22Rv1 (cell line): ENCODE results near the gene TNS3.

Source experiments
- H3K27ac ChIP-seq: fragments of 450-650 bp; 2 replicates; pipeline ENCODE4 v1.5.1; 2017
- ZFX ChIP-seq: fragments of 450-650 bp; IDR thresholded peaks from 2 replicates; pipeline ENCODE4 v1.6.1; 2017; ENCODE audit warnings: antibody characterized with exemption, borderline replicate concordance
- TF ChIP-seq, protein P1 (sequence below): fragments of 450-650 bp; IDR thresholded peaks from 2 replicates; pipeline ENCODE4 v1.5.1; 2017; ENCODE audit warnings: mild to moderate bottlenecking

Gene TNS3

DNA sequence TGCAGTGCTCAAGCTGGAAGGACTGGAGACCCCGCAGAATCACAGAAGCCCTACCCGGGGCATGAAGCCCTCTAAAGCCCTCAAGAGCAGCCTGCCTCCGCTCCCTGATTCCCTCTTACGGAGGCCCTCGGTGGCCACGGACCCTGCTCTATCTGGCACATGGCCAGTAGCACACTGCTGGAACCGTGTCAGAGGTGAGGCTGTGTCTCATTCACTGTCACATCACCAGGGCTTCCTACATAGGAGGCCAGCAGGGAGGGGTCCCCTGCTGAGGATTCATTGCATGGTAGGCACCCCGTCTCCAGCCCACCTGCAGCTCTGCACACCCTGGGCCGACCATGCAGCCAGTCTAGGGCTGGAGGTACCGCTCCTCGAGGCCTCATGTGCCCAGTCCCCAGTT is 259.2 kb downstream of the TNS3 start:
- TF ChIP-seq, protein P1, sequence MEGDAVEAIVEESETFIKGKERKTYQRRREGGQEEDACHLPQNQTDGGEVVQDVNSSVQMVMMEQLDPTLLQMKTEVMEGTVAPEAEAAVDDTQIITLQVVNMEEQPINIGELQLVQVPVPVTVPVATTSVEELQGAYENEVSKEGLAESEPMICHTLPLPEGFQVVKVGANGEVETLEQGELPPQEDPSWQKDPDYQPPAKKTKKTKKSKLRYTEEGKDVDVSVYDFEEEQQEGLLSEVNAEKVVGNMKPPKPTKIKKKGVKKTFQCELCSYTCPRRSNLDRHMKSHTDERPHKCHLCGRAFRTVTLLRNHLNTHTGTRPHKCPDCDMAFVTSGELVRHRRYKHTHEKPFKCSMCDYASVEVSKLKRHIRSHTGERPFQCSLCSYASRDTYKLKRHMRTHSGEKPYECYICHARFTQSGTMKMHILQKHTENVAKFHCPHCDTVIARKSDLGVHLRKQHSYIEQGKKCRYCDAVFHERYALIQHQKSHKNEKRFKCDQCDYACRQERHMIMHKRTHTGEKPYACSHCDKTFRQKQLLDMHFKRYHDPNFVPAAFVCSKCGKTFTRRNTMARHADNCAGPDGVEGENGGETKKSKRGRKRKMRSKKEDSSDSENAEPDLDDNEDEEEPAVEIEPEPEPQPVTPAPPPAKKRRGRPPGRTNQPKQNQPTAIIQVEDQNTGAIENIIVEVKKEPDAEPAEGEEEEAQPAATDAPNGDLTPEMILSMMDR: no peak
- no peak for TF ChIP-seq ZFX
- H3K27ac ChIP-seq: no peak overlapping the region

DNA sequence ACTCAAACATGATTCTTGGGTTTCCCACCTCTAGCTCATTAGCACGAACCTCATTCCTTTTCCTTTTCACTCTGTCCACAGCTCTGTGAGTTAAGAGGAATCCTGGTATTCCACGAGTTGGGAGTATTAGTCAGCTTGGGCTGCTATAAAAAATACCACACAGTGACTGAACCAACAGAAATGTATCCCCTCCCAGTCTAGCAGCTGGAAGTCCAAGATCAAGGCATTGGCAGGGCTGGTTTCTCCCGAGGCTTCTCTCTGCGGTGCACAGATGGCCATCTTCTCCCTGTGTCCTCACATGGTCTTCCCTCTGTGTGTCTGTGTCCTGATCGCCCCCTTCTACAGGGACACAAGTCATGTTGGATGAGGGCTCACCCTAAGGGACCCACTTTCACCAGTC is 261.6 kb downstream of the TNS3 start:
- TF ChIP-seq, protein P1: no peak
- TF ChIP-seq ZFX: no peak
- no peak overlapping the region for H3K27ac ChIP-seq

DNA sequence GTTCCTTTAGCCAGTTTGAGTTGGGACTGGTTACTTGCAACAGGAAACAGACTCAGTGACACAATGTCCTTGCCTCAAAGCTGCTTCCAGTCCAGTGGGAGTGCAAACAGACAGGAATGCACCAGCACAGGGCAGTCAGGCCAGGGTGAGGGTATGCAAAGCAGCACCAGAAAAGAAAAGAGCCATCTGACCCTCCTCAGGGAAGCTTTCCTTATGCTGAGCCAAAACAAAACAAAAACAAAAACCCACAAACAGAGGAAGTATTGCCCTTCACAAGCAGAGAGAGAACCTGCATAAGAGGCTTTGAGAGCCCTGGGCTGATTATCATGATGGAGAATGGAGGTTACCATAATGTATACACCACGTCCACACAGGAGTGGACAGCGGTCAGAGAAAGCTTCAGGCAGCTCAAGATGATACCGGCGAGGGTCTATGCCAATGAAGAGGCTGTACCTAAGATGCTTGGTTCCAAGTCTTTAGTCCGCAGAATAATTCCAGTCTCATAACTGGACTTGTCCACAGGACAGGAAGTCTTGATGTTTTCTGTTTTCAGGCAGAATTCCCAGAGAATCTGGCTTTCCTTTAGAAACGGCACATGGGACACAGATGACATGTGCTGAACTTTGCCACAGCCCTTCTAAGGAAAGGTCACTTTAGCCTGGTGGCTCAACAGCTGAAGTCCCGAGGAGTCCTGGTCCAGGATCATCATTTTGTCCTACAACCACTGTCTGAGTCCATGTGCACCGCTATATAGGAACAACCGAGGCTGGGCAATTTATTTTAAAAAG is 263.3 kb downstream of the TNS3 start:
- H3K27ac ChIP-seq: no peak overlapping the region
- TF ChIP-seq ZFX: no peak
- TF ChIP-seq, protein P1: no peak

DNA sequence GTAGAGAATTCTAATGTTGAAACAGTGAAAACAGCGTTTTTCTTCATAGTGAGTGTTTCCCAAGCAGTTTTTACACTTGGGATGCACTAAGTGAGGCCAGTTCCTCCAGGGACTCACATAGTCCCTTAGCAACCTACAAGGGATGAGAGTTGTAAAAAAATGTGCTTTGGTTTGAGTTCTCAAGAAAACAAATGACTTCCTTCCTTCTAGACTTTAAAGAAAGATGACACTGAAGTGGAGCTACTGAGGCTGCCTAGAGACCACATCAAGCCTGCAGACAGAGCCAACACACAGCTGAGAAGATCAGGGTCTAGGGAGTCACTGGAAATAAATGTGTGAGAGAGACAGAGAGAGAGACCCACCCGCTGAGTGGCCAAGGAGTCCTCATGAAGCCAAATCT is 264.4 kb downstream of the TNS3 start:
- no peak overlapping the region for H3K27ac ChIP-seq
- TF ChIP-seq ZFX: no peak
- TF ChIP-seq, protein P1: no peak

DNA sequence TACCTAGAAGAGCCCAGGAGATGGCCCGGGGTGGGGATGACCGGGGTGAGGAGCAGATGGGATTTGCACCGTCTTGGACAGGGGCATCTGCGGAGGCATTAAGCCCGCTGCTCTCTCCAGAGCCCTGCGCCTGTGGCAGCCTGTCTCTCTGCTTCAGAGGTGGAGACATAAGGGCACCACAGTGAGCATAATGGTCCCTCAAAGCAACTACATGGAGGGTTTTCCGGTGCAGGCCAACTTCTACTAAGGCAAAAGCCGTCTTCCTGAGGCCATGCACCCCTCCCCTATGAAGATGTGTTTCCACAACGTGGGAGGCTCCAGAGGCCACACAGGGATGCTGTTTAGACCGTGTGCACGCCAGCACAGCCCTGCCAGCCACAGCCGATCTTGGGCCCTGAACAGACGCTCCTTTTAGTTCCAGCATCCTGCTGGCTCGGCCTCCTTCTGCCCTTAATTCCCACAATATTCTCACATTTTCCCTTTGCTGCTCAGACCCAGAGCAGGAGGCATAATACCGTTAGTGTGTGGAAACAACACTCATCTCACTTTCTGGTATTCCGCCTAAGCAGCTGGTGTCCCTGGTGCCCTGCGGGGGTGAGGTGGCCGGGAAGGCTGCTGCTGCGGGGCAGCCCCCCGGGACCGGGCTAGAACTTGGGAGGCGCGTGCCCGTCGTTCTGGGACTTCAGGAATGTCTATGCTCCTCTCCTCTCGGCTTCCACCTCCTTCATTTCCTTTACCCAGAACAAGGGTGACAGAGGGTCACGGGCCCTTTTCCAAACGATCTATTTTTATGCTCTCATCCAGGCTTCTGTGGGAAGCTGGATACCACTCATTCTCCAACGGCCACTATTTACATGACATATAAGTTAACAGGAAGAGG is 266.9 kb downstream of the TNS3 start:
- no peak overlapping the region for H3K27ac ChIP-seq
- TF ChIP-seq, protein P1: no peak
- TF ChIP-seq ZFX: no peak

DNA sequence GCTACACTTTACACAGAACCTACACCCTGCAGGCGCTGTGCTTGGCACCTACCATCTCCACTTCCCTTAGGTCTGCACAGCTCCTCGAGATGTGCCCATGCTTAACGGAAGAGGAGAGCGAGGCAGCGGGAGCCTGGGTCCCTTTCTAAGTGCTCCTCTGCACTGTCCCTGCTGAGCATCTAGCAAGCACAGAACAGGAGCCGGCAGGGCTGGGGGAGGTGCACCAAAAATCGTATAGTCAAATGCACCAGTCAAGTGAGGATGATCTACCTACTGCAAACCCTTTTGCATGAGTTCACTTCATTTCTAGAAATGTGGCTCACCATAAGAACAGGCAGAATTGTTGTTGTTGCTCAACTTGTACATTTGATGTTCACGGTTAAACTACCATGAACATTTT is 267.7 kb downstream of the TNS3 start:
- TF ChIP-seq, protein P1: no peak
- no peak for TF ChIP-seq ZFX
- H3K27ac ChIP-seq: no peak overlapping the region

DNA sequence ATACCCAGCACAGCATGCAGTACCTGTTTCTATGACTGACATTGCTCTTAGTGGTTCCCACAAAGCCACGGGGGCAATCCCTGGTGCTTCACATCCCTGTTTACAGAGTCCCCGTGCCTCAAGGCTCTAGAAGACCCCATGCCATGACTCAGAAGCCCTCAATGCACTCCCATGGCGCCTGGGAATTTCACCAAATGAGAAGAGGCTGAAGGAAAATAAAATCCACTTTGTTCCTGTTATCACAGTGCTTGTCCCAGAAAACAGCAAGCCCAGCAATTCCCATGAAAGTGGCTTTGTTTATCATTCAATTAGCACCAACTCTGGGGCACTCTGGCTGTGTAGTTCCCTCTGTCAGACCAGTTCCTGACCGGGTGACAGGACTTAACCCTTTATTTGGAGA is 268.3 kb downstream of the TNS3 start:
- no peak overlapping the region for H3K27ac ChIP-seq
- no peak for TF ChIP-seq ZFX
- TF ChIP-seq, protein P1: no peak
